Head of caudate nucleus (tissue), 42 donors: ENCODE measurements around the gene CD300C.
"Not testable (repeated sequence)": the region's sequence is repeated elsewhere in the genome, so short reads cannot be mapped to it uniquely, and the experiment has no call there.

Source experiments
- DNase-seq, 42 donors: peaks; one replicate each; pipeline versions ENCODE4 v3.0.0 to v3.0.0-alpha.2; 2020 to 2021; ENCODE audit warnings: mixed read lengths in 7 of 42
- intact Hi-C: fragments of 100-400 bp; cut with DNase I; formaldehyde crosslinking; loops from one replicate; pipeline ENCODE4 v1.15.0; 2022

The CD300C gene

GRCh38 chr17:74520790-74521480 is 25.0 kb downstream of the CD300C start:
- peak in 9 of 42 donors; percentile 6 to 51 (median 15) for DNase-seq
- intact Hi-C loops = no loop called here

GRCh38 chr17:74520016-74520434 is 25.9 kb downstream of the CD300C start:
- DNase-seq = peak in 15 of 42 donors; percentile 10 to 60 (median 21)
- intact Hi-C loops = no loop called here

- intact Hi-C loops = not testable (repeated sequence)
Observed at GRCh38 chr17:74518413-74518981, 27.4 kb downstream of the CD300C start.

GRCh38 chr17:74516561-74517328 is 29.2 kb downstream of the CD300C start:
- intact Hi-C loops = no loop called here
- DNase-seq = peak in 2 of 42 donors; percentile 1 to 23

More at GRCh38 chr17:74518413-74518981, 27.4 kb downstream of the CD300C start:
- DNase-seq = peak in 2 of 42 donors; percentile 4 to 26

- peak in 1 of 42 donors; percentile 15 for DNase-seq
- intact Hi-C loops = no loop called here
Observed at GRCh38 chr17:74515941-74516340, 30.0 kb downstream of the CD300C start.

- intact Hi-C loops = no loop called here
- peak in 3 of 42 donors; percentile 4 to 26 (median 5) for DNase-seq
Observed at GRCh38 chr17:74514632-74515334, 31.1 kb downstream of the CD300C start.

GRCh38 chr17:74513987-74514631 is 31.8 kb downstream of the CD300C start:
- peak in 2 of 42 donors; percentile 6 to 34 for DNase-seq
- intact Hi-C loops = no loop called here

- DNase-seq = peak in 2 of 42 donors; percentile 12 to 33
- intact Hi-C loops = no loop called here
Observed at GRCh38 chr17:74512624-74513091, 33.3 kb downstream of the CD300C start.

GRCh38 chr17:74512036-74512435 is 33.9 kb downstream of the CD300C start:
- peak in 3 of 42 donors; percentile 9 to 36 (median 35) for DNase-seq
- intact Hi-C loops = no loop called here

GRCh38 chr17:74508156-74508555 is 37.8 kb downstream of the CD300C start:
- intact Hi-C loops = no loop called here
- no peak for DNase-seq

GRCh38 chr17:74503949-74504348 is 42.0 kb downstream of the CD300C start:
- DNase-seq, intact Hi-C loops: not testable (repeated sequence)

GRCh38 chr17:74502861-74503260 is 43.1 kb downstream of the CD300C start:
- DNase-seq = no peak
- intact Hi-C loops = no loop called here

GRCh38 chr17:74499992-74500391 is 45.9 kb downstream of the CD300C start:
- DNase-seq = peak in 2 of 42 donors; percentile 1 to 9
- intact Hi-C loops = no loop called here

GRCh38 chr17:74497471-74497870 is 48.4 kb downstream of the CD300C start:
- intact Hi-C loops = no loop called here

GRCh38 chr17:74493331-74493833 is 52.5 kb downstream of the CD300C start:
- intact Hi-C loops = no loop called here
- DNase-seq = peak; percentile 53 to 91 (median 78)

More at GRCh38 chr17:74497471-74497870, 48.4 kb downstream of the CD300C start:
- peak in 1 of 42 donors; percentile 7 for DNase-seq

GRCh38 chr17:74491626-74492025 is 54.3 kb downstream of the CD300C start:
- intact Hi-C loops = no loop called here
- peak in 2 of 42 donors; percentile 10 to 15 for DNase-seq
